Ureter (tissue), 1 donor: Measurements from ENCODE around the gene MGAT3. TPM values are rescaled to one million over a fixed set of nuclear protein-coding genes. Genes with fewer than 3 reads are reported as not detected.
"Not testable (repeated sequence)": the region's sequence is repeated elsewhere in the genome, so short reads cannot be mapped to it uniquely, and the experiment has no call there.

ENCODE experiments used
- DNase-seq: peaks from one replicate; pipeline ENCODE4 v3.0.0-alpha.2; 2020; ENCODE audit warnings: low spot score
- total RNA-seq: library from RNA; stranded (reverse); gene quantifications from one replicate; pipeline ENCODE4 v1.2.4, GENCODE V29; 2023
- donor health status: DM: yes; HTN: yes; CAD: no.

Gene MGAT3
- total RNA-seq = 12.9 TPM

GRCh38 chr22:39456522-39457197 lies at the start of gene MGAT3:
Gene MGAT3, plus strand, starts transcription at chr22:39457012. Its CDS starts 30,336 bp downstream, at chr22:39487348.
- DNase-seq = no peak

- DNase-seq = no peak
These were observed 48.6 kb upstream of the MGAT3 start for GRCh38 chr22:39408173-39408572.

GRCh38 chr22:39408807-39409206 lies 48.0 kb upstream of the MGAT3 start:
- DNase-seq = no peak

GRCh38 chr22:39409516-39410029 lies 47.2 kb upstream of the MGAT3 start:
- DNase-seq = no peak

GRCh38 chr22:39410264-39410663 lies 46.5 kb upstream of the MGAT3 start:
- DNase-seq = no peak

GRCh38 chr22:39411828-39412365 lies 44.9 kb upstream of the MGAT3 start:
- not testable (repeated sequence) for DNase-seq

GRCh38 chr22:39413204-39413603 lies 43.6 kb upstream of the MGAT3 start:
- not testable (repeated sequence) for DNase-seq

GRCh38 chr22:39414377-39414776 lies 42.4 kb upstream of the MGAT3 start:
- DNase-seq = no peak

- no peak for DNase-seq
These were observed 41.9 kb upstream of the MGAT3 start for GRCh38 chr22:39414886-39415285.

- DNase-seq = no peak
These were observed 41.3 kb upstream of the MGAT3 start for GRCh38 chr22:39415506-39415905.

- no peak for DNase-seq
These were observed 40.5 kb upstream of the MGAT3 start for GRCh38 chr22:39416319-39416718.

- no peak for DNase-seq
These were observed 39.2 kb upstream of the MGAT3 start for GRCh38 chr22:39417641-39418040.

- DNase-seq = no peak
These were observed 38.1 kb upstream of the MGAT3 start for GRCh38 chr22:39418696-39419095.

GRCh38 chr22:39419096-39419495 lies 37.7 kb upstream of the MGAT3 start:
- no peak for DNase-seq

GRCh38 chr22:39419911-39420310 lies 36.9 kb upstream of the MGAT3 start:
- no peak for DNase-seq

GRCh38 chr22:39421691-39422090 lies 35.1 kb upstream of the MGAT3 start:
- DNase-seq = no peak

- DNase-seq = no peak
These were observed 34.7 kb upstream of the MGAT3 start for GRCh38 chr22:39422101-39422500.

GRCh38 chr22:39422721-39423120 lies 34.1 kb upstream of the MGAT3 start:
- DNase-seq = no peak

- DNase-seq = no peak
These were observed 32.8 kb upstream of the MGAT3 start for GRCh38 chr22:39423976-39424375.

- DNase-seq = no peak
These were observed 30.3 kb upstream of the MGAT3 start for GRCh38 chr22:39426380-39427043.

- DNase-seq = no peak
These were observed 28.8 kb upstream of the MGAT3 start for GRCh38 chr22:39427751-39428596.

GRCh38 chr22:39428597-39429071 lies 28.2 kb upstream of the MGAT3 start:
- no peak for DNase-seq
